Endothelial cell of umbilical vein (primary cell): ENCODE results near the gene MRPS35. TPM values are rescaled to one million over a fixed set of nuclear protein-coding genes. Genes with fewer than 3 reads are reported as not detected.

Source experiments
- BruUV-seq: library from RNA; stranded (reverse); fragments of 400-500 nt; replicated peaks from 2 replicates; lab custom pipeline; 2021; lab: Mats Ljungman, UMichigan
- CTCF ChIA-PET: fragments of 300-600, 350-600 bp; sonication (Branson Sonifier 250); formaldehyde crosslinking; loops from one replicate; lab custom pipeline; 2021; ENCODE audit warnings: antibody characterized with exemption, inconsistent platforms; lab: Charles Lee
- POLR2A ChIA-PET: fragments of 300-600, 350-600 bp; sonication (Branson Sonifier 250); formaldehyde crosslinking; loops from one replicate; lab custom pipeline; 2021; ENCODE audit warnings: antibody characterized with exemption, inconsistent platforms; lab: Charles Lee
- DNase-seq: peaks from one replicate; pipeline ENCODE4 v3.0.0-alpha.2; 2011; ENCODE audit warnings: low read depth, low spot score
- FAIRE-seq: peaks from 2 replicates; lab custom pipeline; 2011; peaks lifted over from hg19 to GRCh38; lab: Jason Lieb, UNC
- H2AFZ ChIP-seq: 2 replicates; pipeline ENCODE4 v1.6.0; 2012; ENCODE audit warnings: low read depth, low read length, control low read depth, inconsistent platforms
- H3K27ac ChIP-seq: 2 replicates; pipeline ENCODE4 v1.5.1; 2011; ENCODE audit warnings: low read depth, mild to moderate bottlenecking, control low read depth, low read length, moderate library complexity; ENCODE audit not compliant: insufficient read depth
- H3K27me3 ChIP-seq, 2 experiments: 2 replicates each; pipeline versions ENCODE4 v1.6.0 to v1.6.1; 2011; ENCODE audit warnings: low read length in 2 of 2, mixed read lengths in 1 of 2; ENCODE audit not compliant: control insufficient read depth in 2 of 2, insufficient read depth in 2 of 2
- H3K36me3 ChIP-seq, 2 experiments: 2 replicates in 1 of 2; 3 replicates in 1 of 2; pipeline ENCODE4 v1.5.1; 2011; ENCODE audit warnings: low read length in 2 of 2, mild to moderate bottlenecking in 1 of 2, moderate library complexity in 1 of 2; ENCODE audit not compliant: control insufficient read depth in 2 of 2, insufficient read depth in 2 of 2; ENCODE audit errors: extremely low read depth in 1 of 2
- H3K4me1 ChIP-seq: 3 replicates; pipeline ENCODE4 v1.5.1; 2011; ENCODE audit warnings: mild to moderate bottlenecking, low read length; ENCODE audit not compliant: control insufficient read depth, insufficient read depth; ENCODE audit errors: extremely low read depth
- H3K4me2 ChIP-seq: 2 replicates; pipeline ENCODE4 v1.6.1; 2011; ENCODE audit warnings: low read length, control low read depth, mixed read lengths; ENCODE audit not compliant: insufficient read depth
- H3K4me3 ChIP-seq, 3 experiments: fragments of 200-600 bp in 1 of 3; sonication (generic), shearing (Covaris generic) in 1 of 3; replicated peaks in 1 of 3; 2 replicates each; pipeline ENCODE4 v1.5.1; 2011 to 2016; ENCODE audit warnings: control low read depth in 3 of 3, low read length in 3 of 3, mild to moderate bottlenecking in 2 of 3, inconsistent platforms in 1 of 3, low read depth in 1 of 3, moderate library complexity in 1 of 3; ENCODE audit not compliant: insufficient read depth in 1 of 3
- H3K79me2 ChIP-seq: 2 replicates; pipeline ENCODE4 v1.6.0; 2012; ENCODE audit warnings: low read length, inconsistent platforms; ENCODE audit not compliant: control insufficient read depth, insufficient read depth
- H3K9ac ChIP-seq: replicated peaks from 2 replicates; pipeline ENCODE3; 2011; ENCODE audit warnings: low read length, control low read depth; ENCODE audit not compliant: insufficient read depth; ENCODE audit errors: extremely low read depth
- H3K9me1 ChIP-seq: replicated peaks from 3 replicates; pipeline ENCODE4 v1.6.0; 2011; ENCODE audit warnings: mild to moderate bottlenecking, low read length; ENCODE audit not compliant: control insufficient read depth, insufficient read depth; ENCODE audit errors: extremely low read depth
- H3K9me3 ChIP-seq: replicated peaks from 2 replicates; pipeline ENCODE4 v1.5.1; 2012; ENCODE audit warnings: low read length, inconsistent platforms; ENCODE audit not compliant: control insufficient read depth, insufficient read depth
- H4K20me1 ChIP-seq: replicated peaks from 2 replicates; pipeline ENCODE3; 2011; ENCODE audit warnings: mild to moderate bottlenecking, low read length; ENCODE audit not compliant: control insufficient read depth, insufficient read depth; ENCODE audit errors: extremely low read depth
- EZH2 ChIP-seq: IDR thresholded peaks from 2 replicates; pipeline ENCODE4 v1.6.1; 2012; ENCODE audit warnings: borderline replicate concordance, low read depth, mild to moderate bottlenecking, moderate library complexity, low read length, inconsistent platforms; ENCODE audit not compliant: severe bottlenecking
- FOS ChIP-seq: IDR thresholded peaks from 2 replicates; pipeline ENCODE4 v1.6.1; 2011; ENCODE audit warnings: mild to moderate bottlenecking, low read length, moderate library complexity, borderline replicate concordance; ENCODE audit not compliant: insufficient read depth
- GATA2 ChIP-seq: IDR thresholded peaks from 2 replicates; pipeline ENCODE4 v1.7.0; 2011; ENCODE audit warnings: low read depth, mild to moderate bottlenecking, moderate library complexity, mixed read lengths, low read length; ENCODE audit not compliant: insufficient read length, insufficient read depth
- MYC ChIP-seq: IDR thresholded peaks from one replicate; pipeline ENCODE4 v1.6.1; 2011; ENCODE audit warnings: mild to moderate bottlenecking, low read depth, low read length
- POLR2A ChIP-seq: IDR thresholded peaks from 2 replicates; pipeline ENCODE4 v1.6.1; 2012; ENCODE audit warnings: low read depth, mild to moderate bottlenecking, control low read depth, low read length
- POLR2AphosphoS5 ChIP-seq: IDR thresholded peaks from 2 replicates; pipeline ENCODE4 v1.6.1; 2012; ENCODE audit warnings: low read depth, mild to moderate bottlenecking, control low read depth, low read length, moderate library complexity; ENCODE audit not compliant: insufficient read depth
- dilution Hi-C: fragments of 300-500 bp; cut with MboI; formaldehyde crosslinking; loops from one replicate; pipeline ENCODE4 v1.15.0; 2019; ENCODE audit warnings: low sequenced_read_pairs; ENCODE audit not compliant: extremely low pct_ligation_motif_present
- intact Hi-C: fragments of 100-400 bp; cut with micrococcal nuclease; formaldehyde crosslinking; loops from one replicate; pipeline ENCODE4 v1.10.0; 2022
- polyA plus RNA-seq, 4 experiments: library from polyadenylated mRNA; depleted of rRNA in 3 of 4; stranded (reverse) in 3 of 4; unstranded in 1 of 4; fragments of >200 nt; gene quantifications; 2 replicates each; pipeline versions ENCODE4 v1.2.1 to v1.2.3, GENCODE V29; 2011 to 2012; ENCODE audit warnings: missing spikeins in 1 of 4
- total RNA-seq: library from RNA; stranded (reverse); gene quantifications from 2 replicates; pipeline ENCODE4 v1.2.3, GENCODE V29; 2021

Gene MRPS35
- total and polyA plus RNA-seq, 2 donors (not counting 3 experiments of a cell fraction or from before 2014, with no cell fraction given): 22.7 to 38.6 TPM

GRCh38 chr12:27673101-27673718 is 37.4 kb upstream of the MRPS35 start:
- dilution Hi-C loops (no loop called here), intact Hi-C loops (no loop called here)
- no peak for DNase-seq
- no peak overlapping the region for H3K4me3 ChIP-seq
- CTCF ChIA-PET: interaction anchor here (1.3 kb wide), 1 partner anchor 249 kb away, joined by 4 read pairs; no protein-coding TSS in a partner anchor
- no peak for FAIRE-seq
- H3K27me3 ChIP-seq: no peaks in the 10 kb centered on the region
- peaks cover 16 to 29% of the 10 kb centered on the region in 2 experiments for H3K36me3 ChIP-seq
- no peak overlapping the region for H2AFZ ChIP-seq
- no peaks in the 10 kb centered on the region for H3K9me3 ChIP-seq
- H3K4me2 ChIP-seq: no peak overlapping the region
- no peaks in the 10 kb centered on the region for H4K20me1 ChIP-seq
- TF ChIP-seq GATA2 (no peak), EZH2 (no peak), POLR2A (no peak)
- no TSS peak for BruUV-seq
- no peaks in the 10 kb centered on the region for H3K4me1 ChIP-seq
- H3K79me2 ChIP-seq: no peaks in the 10 kb centered on the region
- H3K9me1 ChIP-seq: no peaks in the 10 kb centered on the region
- no peak overlapping the region for H3K9ac ChIP-seq
- POLR2A ChIA-PET: no interaction called here
- H3K27ac ChIP-seq: no peak overlapping the region

- DNase-seq (no peak), FAIRE-seq (no peak)
- Histone ChIP-seq H3K9me1 (no peaks in the 10 kb centered on the region), H3K4me2 (no peak overlapping the region), H3K4me3 (no peak overlapping the region), H4K20me1 (no peaks in the 10 kb centered on the region), H3K27ac (no peak overlapping the region), H3K79me2 (no peaks in the 10 kb centered on the region), H3K4me1 (no peaks in the 10 kb centered on the region), H3K9me3 (no peaks in the 10 kb centered on the region), H2AFZ (no peak overlapping the region), H3K36me3 (peaks cover 16 to 29% of the 10 kb centered on the region in 2 experiments), H3K9ac (no peak overlapping the region), H3K27me3 (no peaks in the 10 kb centered on the region)
- no TSS peak for BruUV-seq
- TF ChIP-seq POLR2AphosphoS5 (no peak), POLR2A (no peak), MYC (no peak), FOS (no peak), EZH2 (no peak)
- dilution Hi-C loops (no loop called here), intact Hi-C loops (no loop called here)
- POLR2A ChIA-PET: no interaction called here
- CTCF ChIA-PET: interaction anchor here (0.7 to 1.4 kb wide), 2 partner anchors 22 to 99 kb away, joined by 3 to 4 read pairs; no protein-coding TSS in a partner anchor
Measured at GRCh38 chr12:27674989-27675388, 35.6 kb upstream of the MRPS35 start.
